ENCODE measurements around the gene PIH1D1. TPM values are rescaled to one million over a fixed set of nuclear protein-coding genes. Genes with fewer than 3 reads are reported as not detected.

PIH1D1 gene
- total RNA-seq, 1 donor from 2014 or later, result 83.7 TPM

- H3K27me3 Mint-ChIP-seq (ENCODE audit: low read depth), result peaks cover 2% of the 10 kb centered on the region
- H3K4me1 Mint-ChIP-seq, result no peaks in the 10 kb centered on the region
- H3K27ac Mint-ChIP-seq, result peak overlapping the region; percentile 21
- no peaks in the 10 kb centered on the region for H3K9me3 Mint-ChIP-seq
- H3K4me3 Mint-ChIP-seq, result no peak overlapping the region
- TF ChIP-seq CTCF (IDR thresholded peaks at IDR 0.05; ENCODE audit: unreplicated experiment), result no peak
- DNase-seq (ENCODE audit: low spot score in 2 of 2, unreplicated experiment in 2 of 2), result no peak
- H3K36me3 Mint-ChIP-seq, result peaks cover 6% of the 10 kb centered on the region
Measured at GRCh38 chr19:49468746-49469447, 17.3 kb upstream of the PIH1D1 start.

- Mint-ChIP-seq H3K9me3 (no peaks in the 10 kb centered on the region), H3K36me3 (peaks cover 6% of the 10 kb centered on the region), H3K27ac (no peak overlapping the region), H3K4me3 (no peak overlapping the region), H3K4me1 (no peaks in the 10 kb centered on the region), H3K27me3 (ENCODE audit: low read depth) (peaks cover 2% of the 10 kb centered on the region)
- no peak for DNase-seq (ENCODE audit: low spot score in 2 of 2, unreplicated experiment in 2 of 2)
- TF ChIP-seq CTCF (IDR thresholded peaks at IDR 0.05; ENCODE audit: unreplicated experiment), result no peak
Measured at GRCh38 chr19:49468199-49468598, 16.6 kb upstream of the PIH1D1 start.

GRCh38 chr19:49465371-49465770 is 13.8 kb upstream of the PIH1D1 start:
- H3K27me3 Mint-ChIP-seq (ENCODE audit: low read depth), result no peaks in the 10 kb centered on the region
- H3K4me3 Mint-ChIP-seq, result no peak overlapping the region
- DNase-seq (ENCODE audit: low spot score in 2 of 2, unreplicated experiment in 2 of 2), result no peak
- no peak for TF ChIP-seq CTCF (IDR thresholded peaks at IDR 0.05; ENCODE audit: unreplicated experiment)
- no peaks in the 10 kb centered on the region for H3K9me3 Mint-ChIP-seq
- H3K27ac Mint-ChIP-seq, result no peak overlapping the region
- H3K4me1 Mint-ChIP-seq, result no peaks in the 10 kb centered on the region
- H3K36me3 Mint-ChIP-seq, result peaks cover 6% of the 10 kb centered on the region

- no peaks in the 10 kb centered on the region for H3K27me3 Mint-ChIP-seq (ENCODE audit: low read depth)
- H3K4me3 Mint-ChIP-seq, result no peak overlapping the region
- no peak for TF ChIP-seq CTCF (IDR thresholded peaks at IDR 0.05; ENCODE audit: unreplicated experiment)
- DNase-seq (ENCODE audit: low spot score in 2 of 2, unreplicated experiment in 2 of 2), result no peak
- peaks cover 6% of the 10 kb centered on the region for H3K36me3 Mint-ChIP-seq
- no peak overlapping the region for H3K27ac Mint-ChIP-seq
- H3K4me1 Mint-ChIP-seq, result no peaks in the 10 kb centered on the region
- no peaks in the 10 kb centered on the region for H3K9me3 Mint-ChIP-seq
Measured at GRCh38 chr19:49463960-49464740, 12.5 kb upstream of the PIH1D1 start.

- no peak for TF ChIP-seq CTCF (IDR thresholded peaks at IDR 0.05; ENCODE audit: unreplicated experiment)
- no peaks in the 10 kb centered on the region for H3K27me3 Mint-ChIP-seq (ENCODE audit: low read depth)
- no peaks in the 10 kb centered on the region for H3K9me3 Mint-ChIP-seq
- H3K4me3 Mint-ChIP-seq, result no peak overlapping the region
- H3K4me1 Mint-ChIP-seq, result no peaks in the 10 kb centered on the region
- DNase-seq (ENCODE audit: low spot score in 2 of 2, unreplicated experiment in 2 of 2), result no peak
- no peak overlapping the region for H3K27ac Mint-ChIP-seq
- peaks cover 2% of the 10 kb centered on the region for H3K36me3 Mint-ChIP-seq
Measured at GRCh38 chr19:49462492-49462891, 10.9 kb upstream of the PIH1D1 start.

All from mesothelial cell of epicardium (in vitro differentiated cells).